ENCODE results near the gene KLHL21. TPM values are rescaled to one million over a fixed set of nuclear protein-coding genes. Genes with fewer than 3 reads are reported as not detected.
"Not testable (repeated sequence)": the region's sequence is repeated elsewhere in the genome, so short reads cannot be mapped to it uniquely, and the experiment has no call there.

The KLHL21 gene
- total RNA-seq, 1 experiment from 2014 or later, result 8.4 TPM

- no peak for DNase-seq (ENCODE audit: low spot score)
Measured at GRCh38 chr1:6584126-6585080, 18.3 kb downstream of the KLHL21 start.

- no peak for DNase-seq (ENCODE audit: low spot score)
Measured at GRCh38 chr1:6582370-6582769, 20.3 kb downstream of the KLHL21 start.

GRCh38 chr1:6581561-6582305 lies 20.9 kb downstream of the KLHL21 start:
- DNase-seq (ENCODE audit: low spot score), result no peak

- no peak for DNase-seq (ENCODE audit: low spot score)
Measured at GRCh38 chr1:6580593-6581409, 21.9 kb downstream of the KLHL21 start.

GRCh38 chr1:6580119-6580592 lies 22.5 kb downstream of the KLHL21 start:
- no peak for DNase-seq (ENCODE audit: low spot score)

- peak; percentile 89 for DNase-seq (ENCODE audit: low spot score)
Measured at GRCh38 chr1:6579374-6580118, 23.1 kb downstream of the KLHL21 start, which contains the start of gene ZBTB48. ZBTB48 (plus strand) TSS chr1:6579994; CDS start chr1:6580610, 616 bp downstream.

GRCh38 chr1:6578624-6579373 lies 23.9 kb downstream of the KLHL21 start:
- DNase-seq (ENCODE audit: low spot score), result no peak

- no peak for DNase-seq (ENCODE audit: low spot score)
Measured at GRCh38 chr1:6577831-6578525, 24.7 kb downstream of the KLHL21 start.

- DNase-seq (ENCODE audit: low spot score), result no peak
Measured at GRCh38 chr1:6574818-6575217, 27.9 kb downstream of the KLHL21 start.

GRCh38 chr1:6574025-6574620 lies 28.5 kb downstream of the KLHL21 start:
- DNase-seq (ENCODE audit: low spot score), result no peak

- DNase-seq (ENCODE audit: low spot score), result no peak
Measured at GRCh38 chr1:6572653-6573383, 29.9 kb downstream of the KLHL21 start.

- DNase-seq (ENCODE audit: low spot score), result no peak
Measured at GRCh38 chr1:6570987-6571386, 31.7 kb downstream of the KLHL21 start.

- DNase-seq (ENCODE audit: low spot score), result no peak
Measured at GRCh38 chr1:6570100-6570499, 32.6 kb downstream of the KLHL21 start.

GRCh38 chr1:6569033-6569432 lies 33.6 kb downstream of the KLHL21 start:
- DNase-seq (ENCODE audit: low spot score), result no peak

- DNase-seq (ENCODE audit: low spot score), result no peak
Measured at GRCh38 chr1:6560267-6560666, 42.4 kb downstream of the KLHL21 start.

- DNase-seq (ENCODE audit: low spot score), result not testable (repeated sequence)
Measured at GRCh38 chr1:6559161-6559560, 43.5 kb downstream of the KLHL21 start.

- DNase-seq (ENCODE audit: low spot score), result no peak
Measured at GRCh38 chr1:6557597-6557996, 45.1 kb downstream of the KLHL21 start.

Measured in H4 (cell line).